ENCODE results near the gene PTH2.
"Not testable (repeated sequence)": the region's sequence is repeated elsewhere in the genome, so short reads cannot be mapped to it uniquely, and the experiment has no call there.

The PTH2 gene

DNA sequence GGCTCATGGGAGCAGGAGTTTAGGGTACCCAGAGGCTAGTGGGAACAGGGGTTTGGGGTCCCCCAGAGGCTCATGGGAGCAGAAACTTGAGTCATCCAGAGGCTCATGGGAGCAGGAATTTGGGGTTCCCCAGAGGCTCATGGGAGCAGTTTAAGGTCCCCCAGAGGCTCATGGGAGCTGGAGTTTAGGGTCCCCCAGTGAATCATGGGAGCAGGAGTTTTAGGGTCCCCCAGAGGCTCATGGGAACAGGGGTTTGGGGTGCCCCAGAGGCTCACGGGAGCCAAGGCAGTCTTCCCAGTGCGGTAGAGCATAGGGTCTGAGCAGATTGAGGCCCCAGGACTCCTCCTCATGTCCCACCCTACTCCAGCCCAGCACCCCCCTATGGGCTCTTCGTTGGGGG lies 42.1 kb upstream of the PTH2 start:
- TF ChIP-seq, protein P1, sequence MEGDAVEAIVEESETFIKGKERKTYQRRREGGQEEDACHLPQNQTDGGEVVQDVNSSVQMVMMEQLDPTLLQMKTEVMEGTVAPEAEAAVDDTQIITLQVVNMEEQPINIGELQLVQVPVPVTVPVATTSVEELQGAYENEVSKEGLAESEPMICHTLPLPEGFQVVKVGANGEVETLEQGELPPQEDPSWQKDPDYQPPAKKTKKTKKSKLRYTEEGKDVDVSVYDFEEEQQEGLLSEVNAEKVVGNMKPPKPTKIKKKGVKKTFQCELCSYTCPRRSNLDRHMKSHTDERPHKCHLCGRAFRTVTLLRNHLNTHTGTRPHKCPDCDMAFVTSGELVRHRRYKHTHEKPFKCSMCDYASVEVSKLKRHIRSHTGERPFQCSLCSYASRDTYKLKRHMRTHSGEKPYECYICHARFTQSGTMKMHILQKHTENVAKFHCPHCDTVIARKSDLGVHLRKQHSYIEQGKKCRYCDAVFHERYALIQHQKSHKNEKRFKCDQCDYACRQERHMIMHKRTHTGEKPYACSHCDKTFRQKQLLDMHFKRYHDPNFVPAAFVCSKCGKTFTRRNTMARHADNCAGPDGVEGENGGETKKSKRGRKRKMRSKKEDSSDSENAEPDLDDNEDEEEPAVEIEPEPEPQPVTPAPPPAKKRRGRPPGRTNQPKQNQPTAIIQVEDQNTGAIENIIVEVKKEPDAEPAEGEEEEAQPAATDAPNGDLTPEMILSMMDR (IDR thresholded peaks at IDR 0.05; ENCODE audit: control insufficient read depth, insufficient read depth, low read depth, low read length, missing control alignments): no peak
- no peak for DNase-seq (ENCODE audit: low read depth)

DNA sequence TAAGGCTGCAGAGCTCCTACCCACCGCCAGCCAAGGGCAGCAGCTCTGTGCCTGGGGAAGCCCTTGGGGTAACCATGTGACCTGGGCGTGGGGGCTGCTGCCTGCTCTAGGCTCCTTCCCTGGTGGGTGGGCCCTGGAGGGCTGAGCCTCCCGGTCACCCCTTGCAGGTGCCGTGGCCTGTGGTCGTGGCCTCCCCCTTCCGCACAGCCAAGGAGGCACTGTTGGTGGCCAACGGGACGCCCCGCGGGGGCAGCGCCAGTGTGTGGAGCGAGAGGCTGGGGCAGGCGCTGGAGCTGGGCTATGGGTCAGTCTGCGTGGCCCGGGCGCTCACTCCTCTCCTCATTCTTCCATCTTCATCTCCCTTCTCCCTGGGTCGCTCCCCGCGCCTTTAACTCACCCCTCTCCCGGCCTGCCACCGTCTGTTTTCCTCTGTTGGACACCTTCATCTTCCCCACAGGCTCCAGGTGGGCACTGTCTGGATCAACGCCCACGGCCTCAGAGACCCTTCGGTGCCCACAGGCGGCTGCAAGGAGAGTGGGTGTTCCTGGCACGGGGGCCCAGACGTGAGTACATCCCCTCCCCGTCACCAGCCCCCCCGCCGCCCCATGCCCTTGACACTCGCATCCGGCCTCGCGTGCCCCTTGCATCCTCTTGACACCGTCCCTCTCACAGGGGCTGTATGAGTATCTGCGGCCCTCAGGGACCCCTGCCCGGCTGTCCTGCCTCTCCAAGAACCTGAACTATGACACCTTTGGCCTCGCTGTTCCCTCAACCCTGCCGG lies 40.9 kb upstream of the PTH2 start:
- H3K4me3 ChIP-seq (ENCODE audit: control insufficient read depth, low read depth, low read length): no peak overlapping the region
- TF ChIP-seq, protein P1 (IDR thresholded peaks at IDR 0.05; ENCODE audit: control insufficient read depth, insufficient read depth, low read depth, low read length, missing control alignments): no peak
- DNase-seq (ENCODE audit: low read depth): no peak

More for the DNA sequence above, 42.1 kb upstream of the PTH2 start:
- H3K4me3 ChIP-seq (ENCODE audit: control insufficient read depth, low read depth, low read length): no peak overlapping the region

DNA sequence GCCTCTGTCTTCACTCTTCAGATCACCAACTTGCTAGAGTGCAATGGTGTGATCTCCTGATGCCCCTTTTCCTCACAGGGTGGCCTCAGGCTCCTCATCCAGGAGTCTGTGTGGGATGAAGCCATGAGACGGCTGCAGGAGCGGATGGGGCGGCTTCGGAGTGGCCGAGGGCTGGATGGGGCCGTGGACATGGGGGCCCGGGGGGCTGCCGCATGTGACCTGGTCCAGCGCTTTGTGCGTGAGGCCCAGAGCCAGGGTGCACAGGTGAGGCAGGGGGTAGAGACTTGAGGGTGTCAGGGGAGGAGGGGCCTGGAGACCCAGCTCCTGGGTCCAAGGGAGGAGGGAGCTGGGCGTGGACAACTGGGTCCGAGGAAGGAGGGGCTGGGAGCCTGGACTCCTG lies 39.3 kb upstream of the PTH2 start:
- H3K4me3 ChIP-seq (ENCODE audit: control insufficient read depth, low read depth, low read length): no peak overlapping the region
- no peak for DNase-seq (ENCODE audit: low read depth)
- TF ChIP-seq, protein P1 (IDR thresholded peaks at IDR 0.05; ENCODE audit: control insufficient read depth, insufficient read depth, low read depth, low read length, missing control alignments): no peak

DNA sequence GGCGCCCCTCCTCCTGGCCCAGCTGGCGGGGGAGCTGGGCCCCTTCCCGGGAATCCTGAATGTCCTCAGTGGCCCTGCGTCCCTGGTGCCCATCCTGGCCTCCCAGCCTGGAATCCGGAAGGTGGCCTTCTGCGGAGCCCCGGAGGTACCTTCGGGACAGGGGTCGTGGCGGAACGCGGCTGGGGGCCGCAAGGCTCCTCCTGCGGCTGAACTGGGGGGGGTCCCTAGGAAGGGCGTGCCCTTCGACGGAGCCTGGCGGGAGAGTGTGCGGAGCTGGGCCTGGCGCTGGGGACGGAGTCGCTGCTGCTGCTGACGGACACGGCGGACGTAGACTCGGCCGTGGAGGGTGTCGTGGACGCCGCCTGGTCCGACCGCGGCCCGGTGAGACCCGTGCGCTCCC lies 38.4 kb upstream of the PTH2 start:
- TF ChIP-seq, protein P1 (IDR thresholded peaks at IDR 0.05; ENCODE audit: control insufficient read depth, insufficient read depth, low read depth, low read length, missing control alignments): no peak
- DNase-seq (ENCODE audit: low read depth): no peak
- no peak overlapping the region for H3K4me3 ChIP-seq (ENCODE audit: control insufficient read depth, low read depth, low read length)

DNA sequence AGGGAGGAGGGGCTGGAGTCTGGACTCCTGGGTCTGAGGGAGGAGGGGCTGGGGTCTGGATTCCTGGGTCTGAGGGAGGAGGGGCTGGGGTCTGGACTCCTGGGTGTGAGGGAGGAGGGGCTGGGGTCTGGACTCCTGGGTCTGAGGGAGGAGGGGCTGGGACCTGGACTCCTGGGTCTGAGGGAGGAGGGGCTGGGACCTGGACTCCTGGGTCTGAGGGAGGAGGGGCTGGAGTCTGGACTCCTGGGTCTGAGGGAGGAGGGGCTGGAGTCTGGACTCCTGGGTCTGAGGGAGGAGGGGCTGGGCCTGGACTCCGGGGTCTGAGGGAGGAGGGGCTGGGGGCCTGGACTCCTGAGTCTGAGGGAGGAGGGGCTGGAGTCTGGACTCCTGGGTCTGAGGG lies 37.9 kb upstream of the PTH2 start:
- not testable (repeated sequence) for DNase-seq (ENCODE audit: low read depth); H3K4me3 ChIP-seq (ENCODE audit: control insufficient read depth, low read depth, low read length)

DNA sequence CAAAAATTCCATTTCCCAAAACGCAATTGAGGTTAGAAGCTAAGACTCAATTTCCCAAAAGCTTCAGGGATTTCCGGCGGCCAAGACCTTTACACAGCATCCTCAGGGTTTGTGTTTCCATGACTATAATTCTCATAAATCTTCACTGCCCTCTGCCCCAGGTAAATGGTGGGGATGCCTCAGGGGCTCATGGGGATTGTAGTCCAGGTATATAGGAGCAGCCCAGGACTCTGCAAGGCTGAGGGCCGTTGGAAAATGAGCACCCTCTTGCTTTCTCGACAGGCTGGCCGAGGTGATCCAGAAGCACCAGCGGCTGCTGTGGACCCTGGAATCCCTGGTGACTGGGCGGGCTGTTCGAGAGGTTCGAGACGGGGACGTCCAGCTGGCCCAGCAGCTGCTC lies 36.1 kb upstream of the PTH2 start:
- no peak for DNase-seq (ENCODE audit: low read depth)
- H3K4me3 ChIP-seq (ENCODE audit: control insufficient read depth, low read depth, low read length): no peak overlapping the region
- TF ChIP-seq, protein P1 (IDR thresholded peaks at IDR 0.05; ENCODE audit: control insufficient read depth, insufficient read depth, low read depth, low read length, missing control alignments): no peak

DNA sequence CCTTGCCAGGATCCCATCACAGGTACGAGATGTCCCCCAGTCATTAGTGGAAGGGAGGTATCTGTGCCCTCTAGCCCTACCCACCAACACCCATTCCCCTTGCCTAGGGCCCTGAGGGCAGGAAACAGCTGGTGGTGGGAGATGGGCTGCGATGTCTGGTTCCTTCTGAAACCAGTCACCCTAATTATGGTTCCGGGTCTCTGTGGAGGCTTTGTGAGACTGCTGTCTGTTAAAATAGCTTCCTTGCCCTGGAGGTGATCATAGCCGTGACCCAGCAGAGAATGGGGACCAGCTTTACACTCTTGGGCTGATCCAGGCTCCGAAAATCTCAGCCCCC lies 35.3 kb upstream of the PTH2 start:
- no peak overlapping the region for H3K4me3 ChIP-seq (ENCODE audit: control insufficient read depth, low read depth, low read length)
- DNase-seq (ENCODE audit: low read depth): no peak
- TF ChIP-seq, protein P1 (IDR thresholded peaks at IDR 0.05; ENCODE audit: control insufficient read depth, insufficient read depth, low read depth, low read length, missing control alignments): no peak
